Measurements from ENCODE around the gene SLC35D3. TPM values are rescaled to one million over a fixed set of nuclear protein-coding genes. Genes with fewer than 3 reads are reported as not detected.
"Not testable (repeated sequence)": the region's sequence is repeated elsewhere in the genome, so short reads cannot be mapped to it uniquely, and the experiment has no call there.

SLC35D3 gene
- total RNA-seq, 3 donors from 2014 or later: not detected

DNA sequence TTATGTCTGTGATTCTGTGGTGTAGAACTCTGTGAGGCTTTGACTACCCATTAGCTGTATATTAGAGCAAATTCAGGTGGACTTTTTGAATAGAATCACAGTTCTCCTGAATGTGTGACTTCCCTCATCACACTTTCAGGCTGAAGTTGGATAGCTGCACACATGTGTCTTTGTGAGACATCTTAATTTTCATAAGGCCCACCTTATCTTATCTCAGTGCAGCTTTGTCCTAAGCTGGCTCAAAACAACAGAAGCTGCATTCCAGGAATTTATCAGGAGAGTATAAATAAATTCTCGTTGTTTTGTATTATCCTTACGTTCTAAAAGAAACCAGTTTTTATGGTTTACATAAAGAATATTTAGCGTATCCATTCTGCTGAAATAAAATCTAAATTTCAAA lies 26.2 kb upstream of the SLC35D3 start:
- TF ChIP-seq, protein P1, sequence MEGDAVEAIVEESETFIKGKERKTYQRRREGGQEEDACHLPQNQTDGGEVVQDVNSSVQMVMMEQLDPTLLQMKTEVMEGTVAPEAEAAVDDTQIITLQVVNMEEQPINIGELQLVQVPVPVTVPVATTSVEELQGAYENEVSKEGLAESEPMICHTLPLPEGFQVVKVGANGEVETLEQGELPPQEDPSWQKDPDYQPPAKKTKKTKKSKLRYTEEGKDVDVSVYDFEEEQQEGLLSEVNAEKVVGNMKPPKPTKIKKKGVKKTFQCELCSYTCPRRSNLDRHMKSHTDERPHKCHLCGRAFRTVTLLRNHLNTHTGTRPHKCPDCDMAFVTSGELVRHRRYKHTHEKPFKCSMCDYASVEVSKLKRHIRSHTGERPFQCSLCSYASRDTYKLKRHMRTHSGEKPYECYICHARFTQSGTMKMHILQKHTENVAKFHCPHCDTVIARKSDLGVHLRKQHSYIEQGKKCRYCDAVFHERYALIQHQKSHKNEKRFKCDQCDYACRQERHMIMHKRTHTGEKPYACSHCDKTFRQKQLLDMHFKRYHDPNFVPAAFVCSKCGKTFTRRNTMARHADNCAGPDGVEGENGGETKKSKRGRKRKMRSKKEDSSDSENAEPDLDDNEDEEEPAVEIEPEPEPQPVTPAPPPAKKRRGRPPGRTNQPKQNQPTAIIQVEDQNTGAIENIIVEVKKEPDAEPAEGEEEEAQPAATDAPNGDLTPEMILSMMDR (IDR thresholded peaks at IDR 0.05): no peak
- intact Hi-C loops (cut with DNase I; ENCODE audit: low total_unique reads): no loop called here
- H3K27ac ChIP-seq: no peak overlapping the region

DNA sequence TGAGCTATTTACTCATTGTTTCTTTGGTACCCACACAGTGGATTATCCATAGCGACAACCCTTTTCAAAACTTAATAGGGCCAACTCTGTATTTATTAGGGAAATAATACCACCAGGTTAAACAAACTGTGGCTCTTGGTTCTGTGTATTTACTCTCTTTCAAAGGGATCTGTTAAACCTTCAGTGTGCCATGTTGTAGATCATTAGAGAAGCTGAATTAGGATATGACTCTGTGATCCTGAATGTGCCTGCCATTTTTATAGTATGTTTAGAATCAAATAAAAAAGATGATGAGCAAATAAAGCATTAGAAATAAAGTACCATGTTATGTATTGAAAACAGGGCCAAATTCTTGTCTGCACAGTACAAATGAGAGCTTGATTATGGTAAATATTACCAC lies 25.0 kb upstream of the SLC35D3 start:
- no peak for DNase-seq (ENCODE audit: low spot score in 2 of 2)
- no peak overlapping the region for H3K27ac ChIP-seq
- no peaks in the 10 kb centered on the region for H3K27me3 ChIP-seq
- H3K9me3 ChIP-seq: no peaks in the 10 kb centered on the region
- TF ChIP-seq, protein P1 (IDR thresholded peaks at IDR 0.05): no peak
- no peak for TF ChIP-seq POLR2A (IDR thresholded peaks at IDR 0.05)
- TF ChIP-seq POLR2AphosphoS5 (IDR thresholded peaks at IDR 0.05): no peak
- intact Hi-C loops (cut with DNase I; ENCODE audit: low total_unique reads): no loop called here
- H3K4me1 ChIP-seq: no peaks in the 10 kb centered on the region
- no peaks in the 10 kb centered on the region for H3K36me3 ChIP-seq
- no peak overlapping the region for H3K4me3 ChIP-seq

More for the DNA sequence above, 26.2 kb upstream of the SLC35D3 start:
- no peak for DNase-seq (ENCODE audit: low spot score in 2 of 2)
- Histone ChIP-seq H3K4me1 (no peaks in the 10 kb centered on the region), H3K9me3 (no peaks in the 10 kb centered on the region), H3K36me3 (no peaks in the 10 kb centered on the region), H3K4me3 (no peak overlapping the region), H3K27me3 (no peaks in the 10 kb centered on the region)

GRCh38 chr6:136901212-136901784 lies 20.8 kb upstream of the SLC35D3 start:
- Histone ChIP-seq H3K36me3 (no peaks in the 10 kb centered on the region), H3K27me3 (no peaks in the 10 kb centered on the region), H3K27ac (no peak overlapping the region), H3K9me3 (no peaks in the 10 kb centered on the region), H3K4me1 (no peaks in the 10 kb centered on the region), H3K4me3 (no peak overlapping the region)
- TF ChIP-seq, protein P1 (IDR thresholded peaks at IDR 0.05): no peak
- TF ChIP-seq POLR2A (IDR thresholded peaks at IDR 0.05) (no peak), POLR2AphosphoS5 (IDR thresholded peaks at IDR 0.05) (no peak)
- intact Hi-C loops (cut with DNase I; ENCODE audit: low total_unique reads): no loop called here
- no peak for DNase-seq (ENCODE audit: low spot score in 2 of 2)

DNA sequence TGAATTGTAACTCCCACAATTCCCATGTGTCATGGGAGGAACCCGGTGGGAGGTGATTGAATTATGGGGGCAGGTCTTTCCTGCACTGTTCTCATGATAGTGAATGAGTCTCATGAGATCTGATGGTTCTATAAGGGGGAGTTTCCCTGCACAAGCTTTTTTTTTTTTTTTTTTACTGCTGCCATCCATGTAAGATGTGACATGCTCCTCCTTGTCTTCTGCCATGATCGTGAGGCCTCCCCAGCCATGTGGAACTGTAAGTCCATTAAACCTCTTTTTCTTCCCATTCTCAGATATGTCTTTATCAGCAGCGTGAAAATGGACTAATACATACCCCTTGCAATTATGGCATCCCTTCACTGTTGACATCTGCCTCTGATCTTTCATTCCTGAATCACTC lies 17.6 kb upstream of the SLC35D3 start:
- H3K9me3 ChIP-seq; DNase-seq (ENCODE audit: low spot score in 2 of 2); intact Hi-C loops (cut with DNase I; ENCODE audit: low total_unique reads); H3K4me1 ChIP-seq; H3K36me3 ChIP-seq; H3K27me3 ChIP-seq; H3K27ac ChIP-seq; H3K4me3 ChIP-seq: not testable (repeated sequence)

DNA sequence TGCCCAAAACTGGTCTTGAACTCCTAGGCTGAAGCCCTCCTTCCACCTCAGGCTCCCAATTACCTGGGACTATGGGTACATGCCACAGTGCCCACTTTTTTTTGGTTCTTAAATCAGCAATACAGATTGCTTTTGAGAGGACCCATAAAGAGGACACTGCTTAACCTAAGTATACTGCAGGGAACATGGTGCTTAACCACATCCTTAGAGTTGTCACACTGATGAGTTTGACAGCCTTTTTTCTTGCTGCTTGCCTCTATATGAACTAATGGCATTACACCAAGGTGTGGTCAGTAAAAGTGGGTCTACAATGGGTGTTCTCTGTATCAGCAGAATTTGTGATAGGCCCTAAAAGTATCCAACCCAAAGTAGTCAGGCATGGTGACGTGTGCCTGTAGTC lies 7.2 kb upstream of the SLC35D3 start:
- Histone ChIP-seq H3K27ac (no peak overlapping the region), H3K9me3 (no peaks in the 10 kb centered on the region), H3K4me3 (no peak overlapping the region), H3K27me3 (peaks cover 0 to 4% of the 10 kb centered on the region in 2 donors), H3K4me1 (no peaks in the 10 kb centered on the region), H3K36me3 (no peaks in the 10 kb centered on the region)
- DNase-seq (ENCODE audit: low spot score in 2 of 2): no peak
- TF ChIP-seq POLR2A (IDR thresholded peaks at IDR 0.05): no peak
- no peak for TF ChIP-seq POLR2AphosphoS5 (IDR thresholded peaks at IDR 0.05)
- TF ChIP-seq, protein P1 (IDR thresholded peaks at IDR 0.05): no peak
- intact Hi-C loops (cut with DNase I; ENCODE audit: low total_unique reads): no loop called here

- Histone ChIP-seq H3K27ac (no peak overlapping the region), H3K4me3 (no peak overlapping the region), H3K27me3 (peaks cover 7 to 29% of the 10 kb centered on the region in 2 donors), H3K9me3 (no peaks in the 10 kb centered on the region), H3K36me3 (no peaks in the 10 kb centered on the region), H3K4me1 (peaks cover 0 to 5% of the 10 kb centered on the region in 2 donors)
- DNase-seq (ENCODE audit: low spot score in 2 of 2): no peak
- TF ChIP-seq, protein P1 (IDR thresholded peaks at IDR 0.05): no peak
- TF ChIP-seq POLR2A (IDR thresholded peaks at IDR 0.05) (no peak), POLR2AphosphoS5 (IDR thresholded peaks at IDR 0.05) (no peak)
- intact Hi-C loops (cut with DNase I; ENCODE audit: low total_unique reads): no loop called here
These were observed 3.4 kb upstream of the SLC35D3 start for GRCh38 chr6:136918706-136919105.
